GM12873 (cell line): ENCODE measurements around the gene STPG3.
A peak's percentile ranks its signal among the peaks of the same experiment; 100 is the strongest.

Experiments used
- CTCF ChIP-seq: IDR thresholded peaks from 2 replicates; pipeline ENCODE4 v1.5.1; 2012; ENCODE audit warnings: low read depth, mild to moderate bottlenecking, moderate library complexity, low read length, control low read depth; ENCODE audit not compliant: insufficient read depth; ENCODE audit errors: missing control alignments

STPG3 gene

GRCh38 chr9:137301081-137301947 lies 50.2 kb downstream of the STPG3 start:
- TF ChIP-seq CTCF, result peak; percentile 8

- TF ChIP-seq CTCF, result no peak
Measured at GRCh38 chr9:137302118-137302448, 51.0 kb downstream of the STPG3 start, which contains the start of gene NRARP. Gene NRARP, minus strand, starts transcription at chr9:137302271. Its CDS starts 343 bp downstream, at chr9:137301928.

DNA sequence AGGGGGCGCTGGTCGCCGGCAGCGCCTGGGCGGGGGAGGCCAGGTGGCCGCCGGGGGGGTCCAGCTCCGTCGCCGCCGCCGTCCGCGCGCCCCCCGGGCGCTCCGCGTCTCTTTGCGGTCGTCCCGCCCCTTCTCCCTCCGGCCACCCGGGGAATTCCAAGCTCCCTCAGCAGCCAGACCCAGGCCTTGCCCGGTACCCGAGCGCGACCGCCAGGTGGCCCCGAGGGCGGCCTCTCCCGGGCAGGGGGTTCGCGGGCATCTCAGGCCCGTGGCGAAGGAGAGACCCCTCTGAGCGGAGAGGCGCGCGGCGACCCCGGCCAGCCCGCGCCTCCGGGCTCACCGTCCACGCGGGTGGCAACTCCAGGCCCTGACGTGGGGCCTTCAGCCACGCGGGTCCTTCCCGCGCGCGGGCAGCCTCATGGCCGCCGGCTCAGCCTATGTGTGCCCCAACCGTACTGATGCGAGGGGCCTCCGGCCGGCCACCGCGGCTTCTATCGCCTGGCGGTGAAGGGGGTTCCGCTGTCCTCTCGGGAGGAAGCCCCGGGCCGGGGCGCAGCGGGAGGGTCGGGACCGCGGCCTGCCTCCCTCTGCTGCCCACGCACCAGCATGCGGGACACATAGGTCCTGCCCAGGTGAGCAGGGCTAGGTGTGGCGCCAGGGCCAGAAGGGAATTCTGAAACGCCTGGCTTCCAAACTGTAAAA lies 51.5 kb downstream of the STPG3 start:
- TF ChIP-seq CTCF, result peak; percentile 57
